ENCODE data around the gene TMEM191C.
"Not testable (repeated sequence)": the region's sequence is repeated elsewhere in the genome, so short reads cannot be mapped to it uniquely, and the experiment has no call there.

TMEM191C gene

DNA sequence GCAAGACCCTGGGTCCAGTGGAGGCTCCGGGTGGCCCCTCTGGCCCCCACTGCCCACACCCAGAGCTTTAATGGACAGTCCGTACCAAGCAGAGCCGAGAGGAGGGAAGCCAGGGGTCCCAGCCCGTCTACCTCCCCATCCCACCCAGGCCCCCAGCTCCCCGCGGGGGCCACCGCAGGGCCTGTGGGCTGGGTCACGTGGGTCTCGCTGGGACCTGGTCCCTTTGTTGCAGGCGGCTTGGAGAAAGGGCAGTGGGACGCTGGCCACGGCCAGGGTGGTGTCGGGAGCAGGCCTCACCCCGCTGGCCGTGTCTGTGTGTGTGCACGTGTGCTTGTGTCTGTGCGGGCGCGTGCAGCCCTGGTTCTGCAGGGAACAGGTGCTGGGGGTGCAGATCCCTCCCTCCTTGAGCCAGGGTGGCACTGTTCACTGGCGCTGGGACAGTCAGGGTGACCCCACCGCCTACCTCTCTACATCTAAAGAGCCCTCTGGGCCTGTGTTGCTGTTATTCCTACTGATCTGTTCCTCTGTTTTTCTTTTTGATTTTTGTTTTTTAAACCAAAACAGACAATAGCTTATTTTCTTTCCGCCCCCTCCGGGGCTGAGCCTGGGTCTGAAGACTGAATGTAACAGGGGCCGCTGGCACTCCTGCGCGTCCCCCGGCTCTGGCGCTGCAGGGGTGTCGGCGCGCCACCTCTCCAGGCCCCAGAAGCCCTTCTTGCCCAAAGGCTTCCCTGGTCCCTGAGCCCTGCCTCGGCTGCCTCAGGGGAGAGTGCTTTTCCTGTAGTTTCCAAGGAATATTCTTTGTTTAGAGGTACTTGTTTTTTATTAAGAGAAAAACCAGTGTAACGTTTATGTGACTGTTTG is 20.1 kb upstream of the TMEM191C start:
- no peak for DNase-seq

DNA sequence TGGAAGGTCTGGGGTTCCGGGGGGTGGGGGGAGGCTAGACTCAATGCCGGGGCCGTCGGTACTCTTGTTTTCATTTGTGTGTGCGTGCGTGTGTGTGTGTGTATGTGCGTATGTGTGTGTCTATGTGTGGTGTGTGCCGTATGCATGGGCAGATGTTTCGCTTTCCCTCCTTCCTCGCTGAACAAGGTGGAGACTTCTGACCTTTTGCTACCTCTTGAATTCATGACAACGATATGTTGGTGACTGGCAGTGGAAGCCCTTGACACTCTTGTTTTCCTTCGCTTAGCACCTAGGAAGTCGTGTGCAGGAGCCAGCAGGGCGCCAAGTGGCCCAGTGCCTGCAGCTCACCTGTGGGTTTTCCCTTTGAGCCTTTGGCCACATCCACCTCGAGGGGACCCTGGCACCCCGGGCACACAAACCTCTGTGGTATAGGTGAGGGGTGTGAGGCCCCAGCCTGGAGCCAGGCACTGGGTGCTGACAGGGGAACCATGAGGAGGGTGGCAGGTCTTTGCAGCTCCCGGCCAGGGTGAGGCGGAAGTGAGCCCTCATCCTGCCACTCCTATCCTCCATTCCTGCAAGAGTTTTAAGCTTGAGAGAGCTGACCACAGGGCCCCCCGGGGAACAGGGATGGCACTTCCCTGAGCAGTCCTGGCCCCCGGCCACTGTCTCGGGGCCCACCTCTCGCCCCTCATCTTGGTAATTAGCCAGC is 19.3 kb upstream of the TMEM191C start:
- DNase-seq, result no peak

DNA sequence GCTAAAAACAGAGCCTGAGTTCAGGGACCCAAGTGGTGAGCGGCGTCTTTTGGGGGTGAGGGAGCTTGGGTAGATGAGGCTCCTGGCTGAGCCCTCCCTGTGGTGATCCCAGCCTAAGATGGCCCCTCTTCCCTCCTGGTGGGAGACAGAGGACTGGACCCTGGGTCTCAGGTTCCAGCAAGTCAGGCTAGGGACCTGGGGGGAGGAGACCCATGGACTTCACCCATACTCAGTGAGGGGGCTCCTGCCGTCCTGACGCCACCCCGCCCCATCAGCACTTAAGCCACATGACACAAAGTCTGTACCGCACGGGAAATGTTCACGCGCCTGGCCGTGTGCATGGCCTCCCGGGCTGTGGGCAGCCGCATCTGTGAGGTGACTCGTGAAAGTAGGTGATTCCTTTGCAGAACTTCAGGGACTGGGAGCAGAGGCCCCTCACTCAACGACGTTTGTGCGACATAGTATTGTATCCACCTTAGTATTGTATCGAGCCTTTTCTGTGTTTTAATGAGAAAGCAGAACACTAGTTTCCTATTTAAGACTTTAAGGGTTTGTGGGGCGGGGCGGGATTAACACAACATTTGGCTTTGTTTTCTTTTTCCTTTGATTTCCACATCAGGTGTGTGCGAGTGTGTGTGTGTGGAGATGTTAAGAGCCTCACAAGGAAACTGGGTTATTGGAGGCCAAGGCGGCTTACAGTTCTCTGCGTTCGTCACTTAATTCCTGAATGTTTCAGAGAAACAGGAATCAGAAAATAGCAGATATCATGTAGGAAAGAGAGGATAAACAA is 18.4 kb upstream of the TMEM191C start:
- no peak for DNase-seq

DNA sequence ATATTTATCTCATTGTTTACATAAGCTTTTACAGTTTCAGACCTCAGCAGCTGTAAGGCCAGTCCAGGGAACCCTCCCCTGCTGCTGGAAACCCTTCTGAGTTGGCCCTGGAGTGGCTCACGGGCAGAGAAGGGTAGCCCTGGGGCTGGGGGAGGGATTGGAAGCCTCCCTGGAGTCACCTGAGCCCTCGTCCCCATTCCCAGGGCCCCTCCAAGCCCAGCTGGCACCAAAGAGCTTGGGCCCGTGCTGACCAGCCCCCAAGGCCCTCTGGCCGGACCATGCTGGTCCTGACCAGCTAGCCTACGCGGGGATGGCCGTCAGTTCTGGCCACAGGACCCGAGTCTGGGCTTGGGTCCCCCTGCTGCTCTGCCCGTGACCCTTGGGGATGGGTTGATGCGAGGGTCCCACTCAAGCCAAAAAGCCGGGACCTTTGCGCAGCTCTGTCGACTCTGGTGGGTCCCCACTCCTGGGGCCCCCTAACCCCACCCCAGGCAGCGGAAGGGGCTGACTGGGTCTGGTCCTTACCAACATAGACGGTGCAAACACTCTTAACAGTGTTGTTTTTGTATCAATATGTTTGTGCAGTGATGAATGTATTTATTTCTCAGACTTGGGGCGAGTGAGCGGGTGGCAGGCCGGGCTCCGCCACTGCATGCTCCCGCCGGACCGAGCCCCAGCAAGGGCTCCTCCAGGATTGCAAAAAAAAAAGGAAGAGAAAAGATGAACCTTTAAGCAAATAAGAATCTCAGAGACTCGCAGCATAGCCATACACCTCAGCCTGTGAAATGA is 17.5 kb upstream of the TMEM191C start:
- no peak for DNase-seq

DNA sequence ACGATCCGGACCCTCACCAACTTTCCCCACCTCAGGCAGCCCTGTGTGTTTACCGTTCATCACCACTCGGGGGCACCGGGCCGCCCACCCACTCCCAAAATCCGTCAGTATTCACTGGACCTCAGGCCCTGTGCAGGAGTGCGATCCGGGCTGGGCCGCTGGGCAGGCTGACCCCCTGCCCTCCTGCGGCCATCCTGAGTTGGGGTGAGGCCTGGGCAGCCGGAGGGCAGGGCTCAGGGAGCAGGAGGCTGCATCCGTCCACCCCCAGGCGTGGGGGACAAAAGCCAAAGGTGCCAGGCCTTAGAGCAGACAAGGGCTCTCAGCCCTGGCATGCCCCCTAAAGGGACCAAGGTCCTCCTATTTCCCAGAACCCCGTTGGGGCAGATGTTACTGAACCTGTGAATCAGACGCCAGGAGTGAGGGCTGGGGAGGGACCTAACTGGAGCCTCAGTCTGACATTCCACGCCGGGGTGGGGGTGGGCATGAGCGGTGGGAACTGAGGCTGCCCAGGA is 16.8 kb upstream of the TMEM191C start:
- no peak for DNase-seq

DNA sequence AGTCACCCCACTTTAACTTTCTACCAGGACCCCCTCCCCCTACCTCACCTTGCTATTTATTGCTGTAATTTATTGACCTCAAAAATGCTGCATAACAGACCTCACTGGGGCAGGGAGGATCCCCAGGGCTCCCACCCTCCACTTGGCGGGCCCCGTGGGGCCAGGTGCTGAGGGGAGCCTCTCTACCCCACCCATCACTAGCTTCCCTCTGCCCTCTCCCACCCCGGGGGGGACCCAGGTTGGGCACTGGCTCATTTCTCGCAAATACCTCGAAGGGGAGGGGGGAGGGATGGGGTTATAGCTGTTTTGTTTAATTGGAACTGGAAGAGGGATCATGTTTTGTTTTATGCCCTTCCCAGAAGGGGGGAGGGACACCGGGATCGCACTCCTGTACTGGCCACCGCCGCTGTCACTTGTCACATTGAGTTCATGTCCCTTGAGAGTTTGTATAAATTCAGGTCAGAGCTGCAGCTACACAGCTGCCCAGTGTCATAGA is 16.3 kb upstream of the TMEM191C start:
- no peak for DNase-seq

DNA sequence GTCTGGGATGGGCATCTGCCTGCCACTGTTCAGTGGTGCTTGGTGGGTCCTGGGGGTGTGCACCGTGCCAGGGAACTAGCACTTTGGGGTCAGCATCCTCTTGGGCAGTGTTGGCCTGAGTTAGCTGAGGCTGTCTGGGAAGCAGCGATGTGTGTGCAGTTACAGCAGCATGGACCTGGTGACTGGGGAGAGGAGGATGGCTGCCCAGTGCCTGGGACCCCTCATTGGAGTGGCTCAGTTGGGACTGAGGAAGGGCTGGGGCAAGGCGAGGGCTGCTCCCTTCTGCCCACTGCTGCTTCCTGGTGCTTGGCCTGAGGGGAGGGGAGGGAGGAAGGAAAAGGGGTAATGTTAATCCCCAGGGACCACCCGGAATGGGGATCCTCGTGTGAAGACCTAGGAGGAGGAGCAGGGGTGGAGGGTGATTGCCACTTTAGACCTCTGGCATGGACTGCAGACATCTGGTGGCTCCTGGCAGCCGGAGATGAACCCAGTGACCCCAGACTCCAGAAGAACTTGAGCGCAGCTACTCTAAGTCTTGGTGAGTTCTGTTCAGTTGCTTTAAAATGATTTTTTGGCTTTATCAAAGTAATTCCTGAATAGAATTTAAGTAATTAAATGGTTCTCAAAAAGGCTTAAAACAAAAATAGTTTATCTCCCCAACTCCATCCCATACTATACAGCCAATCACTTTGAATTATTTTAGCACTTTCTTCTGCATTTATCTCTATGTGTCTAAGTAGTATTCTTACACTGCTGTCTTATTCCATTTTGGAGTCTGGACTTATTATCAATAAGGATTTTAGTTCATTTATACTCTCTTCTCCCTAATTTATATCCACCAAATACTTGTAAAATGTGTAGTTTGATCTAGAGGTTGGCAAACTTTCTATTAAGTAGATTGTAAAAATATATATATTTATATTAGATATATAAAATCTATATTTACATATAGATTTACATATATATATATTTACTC is 15.4 kb upstream of the TMEM191C start:
- no peak for DNase-seq

DNA sequence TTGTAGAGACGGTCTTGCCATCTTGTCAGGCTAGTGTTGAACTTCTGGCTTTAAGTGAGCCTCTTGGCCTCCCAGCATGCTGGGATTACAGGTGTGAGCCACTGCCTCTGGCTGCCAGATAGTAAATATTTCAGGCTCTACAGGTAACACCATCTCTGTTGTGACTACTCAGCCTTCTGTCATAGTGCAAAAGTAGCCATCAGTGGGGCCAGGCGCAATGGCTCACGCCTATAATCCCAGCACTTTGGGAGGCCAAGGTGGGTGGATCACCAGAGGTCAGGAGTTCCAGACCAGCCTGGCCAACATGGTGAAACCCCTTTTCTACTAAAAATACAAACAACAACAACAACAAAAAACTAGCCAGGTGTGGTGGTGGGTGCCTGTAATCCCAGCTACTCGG is 14.5 kb upstream of the TMEM191C start:
- DNase-seq, result not testable (repeated sequence)

DNA sequence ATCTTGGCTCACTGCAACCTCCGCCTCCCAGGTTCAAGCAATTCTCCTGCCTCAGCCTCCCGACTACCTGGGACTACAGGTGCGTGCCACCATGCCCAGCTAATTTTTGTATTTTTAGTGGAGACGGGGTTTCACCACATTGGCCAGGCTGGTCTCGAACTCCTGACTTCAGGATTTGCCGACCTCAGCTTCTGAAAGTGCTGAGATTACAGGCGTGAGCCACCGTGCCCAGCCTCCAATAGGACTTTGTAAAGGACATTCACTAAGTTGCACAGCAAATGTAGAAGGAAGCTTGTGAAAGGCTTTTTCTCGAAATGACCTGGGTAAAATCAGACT is 12.2 kb upstream of the TMEM191C start:
- DNase-seq, result not testable (repeated sequence)

DNA sequence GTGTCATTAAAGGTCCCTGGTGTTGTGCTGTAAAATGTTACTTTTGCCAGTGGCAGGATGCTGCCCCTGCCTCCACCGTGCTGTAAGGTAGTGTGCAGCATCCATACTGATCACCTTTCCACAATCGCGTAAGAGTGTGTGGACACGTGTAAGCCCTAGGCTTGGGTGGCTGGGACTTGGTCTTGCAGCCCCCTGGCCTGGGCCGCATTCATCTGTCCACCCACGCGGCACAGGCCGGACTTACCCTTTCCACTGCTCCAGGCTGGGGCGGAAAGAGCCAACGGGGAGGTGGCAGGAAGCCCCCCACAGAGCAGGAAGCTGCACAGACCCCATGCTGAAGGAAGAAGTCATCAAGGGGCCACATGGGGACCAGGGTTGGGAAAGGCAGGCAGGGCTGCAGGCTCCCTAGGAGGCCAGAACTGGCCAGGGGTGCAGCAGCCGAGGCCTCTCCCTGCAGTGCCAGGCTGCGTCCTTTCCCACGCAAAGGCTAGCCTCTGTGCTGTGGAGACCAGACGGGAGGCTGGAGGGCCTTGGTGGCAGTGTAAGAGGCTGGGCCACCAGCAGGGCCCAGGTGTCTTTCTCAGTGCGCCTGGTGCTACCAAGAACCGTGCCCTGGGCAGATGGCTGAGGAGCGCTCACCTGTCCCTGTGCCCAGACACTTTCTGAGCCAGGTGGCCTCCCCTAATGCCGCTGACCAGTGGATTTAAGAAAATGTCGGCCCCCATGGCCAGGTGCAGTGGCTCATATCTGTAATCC is 11.7 kb upstream of the TMEM191C start:
- DNase-seq, result no peak

DNA sequence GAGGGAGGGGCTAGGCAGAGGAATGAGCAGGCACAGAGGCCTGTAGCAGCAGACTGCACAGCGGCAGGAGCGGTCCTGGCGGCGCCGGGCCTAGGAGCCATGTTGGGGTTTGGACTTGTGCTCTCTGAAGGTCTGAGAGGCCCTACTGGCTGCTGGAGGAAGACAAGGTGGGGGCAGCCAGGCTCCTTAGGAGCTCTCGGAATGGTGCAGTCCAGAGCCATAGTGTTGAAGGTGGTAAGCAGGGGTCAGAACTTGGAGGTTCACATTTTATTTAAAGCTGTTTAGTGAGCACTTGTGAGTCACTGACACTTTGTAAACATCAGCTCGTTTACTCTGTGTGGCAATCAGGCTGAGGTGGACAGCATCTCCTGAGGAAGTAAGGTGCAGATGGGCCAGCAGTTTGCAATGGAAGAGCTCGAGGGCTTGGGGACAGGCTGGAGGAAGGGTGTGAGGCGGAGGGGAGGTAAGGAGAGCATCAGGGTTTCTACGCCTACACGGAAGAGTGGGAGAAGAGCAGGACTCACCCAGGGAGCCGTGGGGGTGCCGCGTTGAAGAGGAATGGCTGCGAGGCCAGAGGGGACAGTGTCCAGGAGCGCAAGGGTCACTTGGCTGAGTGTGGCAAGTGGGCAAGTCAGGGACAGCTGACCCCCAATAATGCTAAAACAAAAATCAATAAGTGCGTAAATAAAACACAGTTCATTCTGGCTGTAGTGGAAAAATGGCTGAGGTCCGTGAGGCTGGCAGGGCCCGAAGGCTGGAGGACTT is 10.0 kb upstream of the TMEM191C start:
- no peak for DNase-seq

DNA sequence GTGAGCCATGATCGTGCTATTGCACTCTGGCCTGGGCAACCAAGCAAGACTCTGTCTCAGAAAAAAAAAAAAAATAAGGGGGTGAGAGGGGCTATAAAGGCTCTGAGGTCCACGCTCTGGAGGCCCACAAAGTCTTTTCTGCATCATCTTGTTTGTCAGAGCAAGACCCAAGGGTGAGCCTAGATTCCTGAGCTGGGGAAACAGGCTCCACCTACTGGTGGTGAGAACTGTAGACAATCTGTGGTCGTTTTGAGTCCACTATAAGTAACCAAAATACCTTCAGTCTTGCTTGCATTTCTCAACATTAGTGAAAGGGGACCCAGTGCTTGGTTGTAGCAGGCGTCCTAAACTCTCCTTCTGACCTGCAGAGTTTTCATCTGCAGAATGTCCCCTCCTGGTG is 4.5 kb upstream of the TMEM191C start:
- DNase-seq, result not testable (repeated sequence)

DNA sequence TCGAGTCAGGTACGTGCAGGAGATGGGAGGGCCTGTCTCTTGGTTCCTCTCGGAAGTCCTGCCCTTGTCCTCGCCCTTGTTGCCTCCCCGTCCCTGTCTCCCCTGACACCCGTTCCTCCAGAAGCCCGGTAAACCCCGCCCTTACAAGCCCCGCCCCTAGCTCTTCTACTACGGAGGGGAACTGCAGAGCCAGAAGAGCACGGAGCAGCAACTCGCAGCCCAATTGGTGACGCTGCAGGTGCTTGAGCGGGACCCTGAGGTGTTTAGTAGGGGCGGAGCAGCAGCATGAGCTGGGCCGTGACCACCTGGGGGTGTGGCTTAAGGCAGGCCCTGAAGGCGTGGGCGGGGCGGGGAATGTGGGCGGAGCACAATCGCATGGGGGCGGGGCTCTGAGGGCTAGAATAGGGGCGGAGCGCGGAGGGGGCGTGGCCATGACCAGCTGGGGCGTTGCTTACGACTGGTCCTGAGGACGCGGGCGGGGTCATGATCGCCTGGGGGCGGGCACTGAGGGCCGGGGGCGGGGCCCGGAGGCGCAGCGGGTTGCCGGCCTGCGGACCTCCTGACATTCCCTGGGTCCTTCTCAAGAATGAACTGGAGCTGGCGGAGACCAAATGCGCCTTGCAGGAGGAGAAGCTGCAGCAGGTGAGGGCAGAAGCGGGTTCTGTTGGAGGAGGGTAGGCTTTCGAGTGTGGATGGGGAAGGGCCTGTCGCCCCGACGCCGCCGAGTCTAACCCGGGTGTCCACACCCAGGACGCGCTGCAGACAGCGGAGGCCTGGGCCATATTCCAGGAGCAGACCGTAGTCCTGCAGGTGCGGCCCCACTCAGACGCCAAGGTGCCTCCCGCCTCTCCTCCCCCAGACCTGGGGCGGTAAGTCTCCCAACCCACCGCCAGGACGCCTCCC is 1.3 kb downstream of the TMEM191C start:
- DNase-seq, result not testable (repeated sequence)

DNA sequence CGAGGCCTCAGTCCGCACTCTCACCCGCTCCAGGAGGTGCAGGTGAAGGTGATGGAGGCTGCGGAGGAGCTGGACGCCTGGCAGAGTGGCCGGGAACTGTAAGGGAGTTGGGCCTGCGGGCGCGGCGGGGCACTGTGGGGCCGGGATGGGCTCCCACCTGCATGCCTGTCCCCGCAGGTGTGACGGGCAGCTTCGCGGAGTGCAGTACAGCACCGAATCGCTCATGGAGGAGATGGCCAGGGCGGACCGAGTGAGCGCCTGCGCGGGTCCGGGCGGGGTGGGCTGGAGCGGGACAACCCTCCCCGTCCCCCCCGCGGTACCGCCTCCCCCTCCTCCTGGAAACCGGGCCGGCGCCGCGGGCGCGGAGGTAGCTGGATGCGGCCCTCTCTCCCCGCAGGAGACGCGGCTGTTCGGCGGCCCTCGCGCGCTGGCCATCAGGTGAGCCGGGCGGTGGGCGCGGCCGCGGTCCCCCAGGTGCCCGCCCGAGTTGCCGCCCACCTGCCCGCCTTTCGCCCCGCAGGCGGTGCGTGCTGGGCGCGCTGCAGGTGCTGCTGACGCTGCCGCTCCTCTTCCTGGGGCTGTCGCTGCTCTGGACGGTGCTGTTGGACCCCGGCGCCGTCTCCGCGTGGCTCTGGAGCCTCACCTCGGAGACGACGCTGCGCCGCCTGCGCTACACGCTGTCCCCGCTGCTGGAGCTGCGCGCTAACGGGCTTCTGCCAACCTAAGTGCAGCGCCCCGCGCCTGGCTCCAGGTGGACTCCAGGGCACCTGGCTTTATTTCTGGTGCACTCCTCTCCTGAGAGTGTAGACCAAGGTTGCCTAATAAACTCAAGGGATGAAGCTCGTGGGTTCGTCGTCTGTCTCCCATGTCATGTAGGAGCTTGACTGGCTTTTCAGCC is 2.2 kb downstream of the TMEM191C start:
- not testable (repeated sequence) for DNase-seq

DNA sequence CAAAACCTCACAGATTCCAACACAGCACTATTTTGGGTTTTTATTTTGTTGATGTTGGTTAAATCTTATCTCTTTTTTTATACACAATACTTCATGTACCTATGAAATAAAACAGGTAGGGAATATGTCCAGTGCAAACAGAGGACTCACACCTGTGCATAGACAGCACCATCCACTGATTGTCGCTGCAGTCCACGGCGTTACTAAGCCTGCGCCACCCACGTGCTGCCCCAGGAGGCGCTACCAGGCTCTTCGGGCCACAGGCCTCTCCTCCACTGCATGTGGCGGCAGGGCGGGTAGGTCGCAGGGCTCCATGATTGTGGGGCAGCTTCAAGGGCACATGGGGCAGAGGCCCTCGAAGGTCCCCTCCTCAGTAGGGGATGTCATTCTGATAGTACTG is 5.8 kb downstream of the TMEM191C start:
- not testable (repeated sequence) for DNase-seq

DNA sequence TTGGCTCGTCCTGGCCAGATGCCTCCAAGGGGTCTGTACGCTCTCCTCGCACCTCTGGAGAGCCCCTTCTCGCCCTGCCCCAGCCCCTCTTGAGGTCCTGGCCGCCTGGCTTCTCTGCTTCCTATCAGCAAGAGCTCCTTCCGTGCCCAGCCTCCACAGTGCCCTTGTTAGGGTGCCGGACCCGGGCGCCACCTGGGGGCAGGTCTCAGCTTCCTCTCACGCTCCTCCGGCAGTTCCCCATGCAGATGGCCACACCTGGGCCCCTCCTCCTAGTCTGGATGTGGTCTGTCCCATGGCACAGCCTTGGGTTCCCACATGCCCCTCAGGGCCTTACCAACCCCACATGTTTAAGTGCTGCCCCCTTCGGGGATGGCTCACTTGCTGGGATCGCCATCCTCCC is 6.5 kb downstream of the TMEM191C start:
- not testable (repeated sequence) for DNase-seq

DNA sequence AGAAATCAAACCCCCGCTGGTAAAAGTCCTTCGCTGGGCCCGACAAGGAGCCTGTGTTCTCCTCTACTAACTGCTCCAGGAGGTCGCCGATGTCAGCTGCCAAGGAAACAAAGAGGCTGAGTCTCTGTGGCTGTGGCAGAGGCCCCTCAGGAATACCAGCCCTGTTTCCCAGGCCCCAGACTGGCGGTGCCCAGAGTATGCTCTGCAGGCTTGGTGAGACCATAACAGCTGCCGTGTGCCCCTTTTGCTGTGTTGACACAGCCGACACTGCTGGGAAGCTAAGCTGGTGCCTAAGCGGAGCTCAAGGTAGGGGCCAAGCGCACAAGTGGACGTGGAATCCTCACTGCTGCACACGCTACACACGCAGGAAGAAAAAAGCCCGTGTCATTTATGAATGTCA is 16.9 kb downstream of the TMEM191C start:
- DNase-seq, result not testable (repeated sequence)
